ENCODE data around the gene BMP4. TPM values are rescaled to one million over a fixed set of nuclear protein-coding genes. Genes with fewer than 3 reads are reported as not detected.

The BMP4 gene
- polyA plus RNA-seq, 1 donor (not counting 4 experiments of a cell fraction or from before 2014, with no cell fraction given), result 6.5 TPM

- Histone ChIP-seq H3K9ac (ENCODE audit: control insufficient read depth, extremely low read depth, insufficient read depth, low read length) (no peak overlapping the region), H3K4me2 (ENCODE audit: control insufficient read depth, extremely low read depth, insufficient read depth, low read depth, low read length) (no peak overlapping the region), H3K4me3 (ENCODE audit: control insufficient read depth in 2 of 3, extremely low read depth in 1 of 3, insufficient read depth in 2 of 3, low read depth in 1 of 3, low read length in 3 of 3) (no peak overlapping the region), H4K20me1 (ENCODE audit: control insufficient read depth, extremely low read depth, insufficient read depth, low read length) (no peaks in the 10 kb centered on the region), H3K9me3 (ENCODE audit: control insufficient read depth, low read depth, low read length) (no peaks in the 10 kb centered on the region), H3K79me2 (ENCODE audit: control insufficient read depth, insufficient read depth, low read length) (no peaks in the 10 kb centered on the region), H2AFZ (ENCODE audit: control insufficient read depth, low read length) (no peak overlapping the region), H3K9me1 (ENCODE audit: control insufficient read depth, extremely low read depth, insufficient read depth, low read length) (no peaks in the 10 kb centered on the region), H3K4me1 (ENCODE audit: control insufficient read depth, extremely low read depth, insufficient read depth, low read length) (no peaks in the 10 kb centered on the region), H3K27me3 (ENCODE audit: control insufficient read depth, extremely low read depth, insufficient read depth, low read length) (no peaks in the 10 kb centered on the region), H3K36me3 (ENCODE audit: control insufficient read depth in 2 of 2, extremely low read depth in 1 of 2, insufficient read depth in 2 of 2, low read length in 2 of 2) (no peaks in the 10 kb centered on the region), H3K27ac (ENCODE audit: control insufficient read depth, insufficient read depth, low read length) (no peak overlapping the region)
- dilution Hi-C loops (cut with MboI; ENCODE audit: extremely low pct_ligation_motif_present, low sequenced_read_pairs), result no loop called here
- no peak for DNase-seq (ENCODE audit: low read depth, low spot score)
- no peak for TF ChIP-seq EZH2 (IDR thresholded peaks at IDR 0.05; ENCODE audit: low read length)
- TF ChIP-seq, protein P1, sequence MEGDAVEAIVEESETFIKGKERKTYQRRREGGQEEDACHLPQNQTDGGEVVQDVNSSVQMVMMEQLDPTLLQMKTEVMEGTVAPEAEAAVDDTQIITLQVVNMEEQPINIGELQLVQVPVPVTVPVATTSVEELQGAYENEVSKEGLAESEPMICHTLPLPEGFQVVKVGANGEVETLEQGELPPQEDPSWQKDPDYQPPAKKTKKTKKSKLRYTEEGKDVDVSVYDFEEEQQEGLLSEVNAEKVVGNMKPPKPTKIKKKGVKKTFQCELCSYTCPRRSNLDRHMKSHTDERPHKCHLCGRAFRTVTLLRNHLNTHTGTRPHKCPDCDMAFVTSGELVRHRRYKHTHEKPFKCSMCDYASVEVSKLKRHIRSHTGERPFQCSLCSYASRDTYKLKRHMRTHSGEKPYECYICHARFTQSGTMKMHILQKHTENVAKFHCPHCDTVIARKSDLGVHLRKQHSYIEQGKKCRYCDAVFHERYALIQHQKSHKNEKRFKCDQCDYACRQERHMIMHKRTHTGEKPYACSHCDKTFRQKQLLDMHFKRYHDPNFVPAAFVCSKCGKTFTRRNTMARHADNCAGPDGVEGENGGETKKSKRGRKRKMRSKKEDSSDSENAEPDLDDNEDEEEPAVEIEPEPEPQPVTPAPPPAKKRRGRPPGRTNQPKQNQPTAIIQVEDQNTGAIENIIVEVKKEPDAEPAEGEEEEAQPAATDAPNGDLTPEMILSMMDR (optimal IDR thresholded peaks at IDR 0.05 in 1 of 3, IDR thresholded peaks at IDR 0.05 in 1 of 3, conservative IDR thresholded peaks at IDR 0.05 in 1 of 3; ENCODE audit: extremely low read depth in 1 of 3, insufficient read depth in 2 of 3, low read length in 3 of 3), result no peak
- no peak for FAIRE-seq
These were observed 54.3 kb downstream of the BMP4 start for GRCh38 chr14:53902307-53902706.

DNA sequence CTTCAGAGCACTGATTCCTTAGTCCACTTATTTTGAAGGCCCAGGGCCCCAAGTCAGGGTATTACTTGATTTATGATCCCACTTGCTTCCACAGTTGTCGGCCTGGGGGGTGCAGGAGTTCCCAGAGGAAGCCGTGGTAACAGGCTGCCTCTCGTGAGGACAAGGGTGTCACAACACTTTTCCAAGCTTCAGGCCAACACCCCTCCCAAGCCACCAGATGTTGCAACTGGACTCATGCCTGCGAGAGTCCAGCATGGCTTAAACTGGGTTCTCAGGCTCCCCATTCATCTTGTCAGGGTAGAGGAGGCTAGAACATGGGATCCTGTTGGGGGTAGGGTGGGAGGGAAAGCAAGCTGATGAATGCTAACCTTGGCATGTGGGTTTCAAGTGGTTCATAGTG lies 56.1 kb downstream of the BMP4 start:
- FAIRE-seq (no peak), DNase-seq (ENCODE audit: low read depth, low spot score) (no peak)
- Histone ChIP-seq H3K4me3 (ENCODE audit: control insufficient read depth in 2 of 3, extremely low read depth in 1 of 3, insufficient read depth in 2 of 3, low read depth in 1 of 3, low read length in 3 of 3) (no peak overlapping the region), H3K4me1 (ENCODE audit: control insufficient read depth, extremely low read depth, insufficient read depth, low read length) (no peaks in the 10 kb centered on the region), H3K27ac (ENCODE audit: control insufficient read depth, insufficient read depth, low read length) (no peak overlapping the region), H2AFZ (ENCODE audit: control insufficient read depth, low read length) (no peak overlapping the region), H3K9me1 (ENCODE audit: control insufficient read depth, extremely low read depth, insufficient read depth, low read length) (no peaks in the 10 kb centered on the region), H4K20me1 (ENCODE audit: control insufficient read depth, extremely low read depth, insufficient read depth, low read length) (no peaks in the 10 kb centered on the region), H3K36me3 (ENCODE audit: control insufficient read depth in 2 of 2, extremely low read depth in 1 of 2, insufficient read depth in 2 of 2, low read length in 2 of 2) (no peaks in the 10 kb centered on the region), H3K4me2 (ENCODE audit: control insufficient read depth, extremely low read depth, insufficient read depth, low read depth, low read length) (no peak overlapping the region), H3K9ac (ENCODE audit: control insufficient read depth, extremely low read depth, insufficient read depth, low read length) (no peak overlapping the region), H3K27me3 (ENCODE audit: control insufficient read depth, extremely low read depth, insufficient read depth, low read length) (peaks cover 3% of the 10 kb centered on the region), H3K79me2 (ENCODE audit: control insufficient read depth, insufficient read depth, low read length) (no peaks in the 10 kb centered on the region), H3K9me3 (ENCODE audit: control insufficient read depth, low read depth, low read length) (no peaks in the 10 kb centered on the region)
- dilution Hi-C loops (cut with MboI; ENCODE audit: extremely low pct_ligation_motif_present, low sequenced_read_pairs), result no loop called here
- TF ChIP-seq EZH2 (IDR thresholded peaks at IDR 0.05; ENCODE audit: low read length), result no peak
- TF ChIP-seq, protein P1 (optimal IDR thresholded peaks at IDR 0.05 in 1 of 3, IDR thresholded peaks at IDR 0.05 in 1 of 3, conservative IDR thresholded peaks at IDR 0.05 in 1 of 3; ENCODE audit: extremely low read depth in 1 of 3, insufficient read depth in 2 of 3, low read length in 3 of 3), result no peak

Small RNA genes lying within 50 kb of the gene (small RNA-seq; reads per million reads assigned to genes)
- 0 to 2.0 (median 0.75) reads per million in 3 experiments for gene MIR5580 (ENCODE audit: insufficient read length in 3 of 3, low read depth in 3 of 3, low replicate concordance in 1 of 3)
